RCC 7860 (cell line): ENCODE measurements around the gene DDX10.
"Not testable (repeated sequence)": the region's sequence is repeated elsewhere in the genome, so short reads cannot be mapped to it uniquely, and the experiment has no call there.

Experiments used
- DNase-seq: peaks from one replicate; pipeline ENCODE4 v3.0.0-alpha.2; 2015; ENCODE audit warnings: low spot score
- FAIRE-seq: peaks from 2 replicates; lab custom pipeline; 2012; peaks lifted over from hg19 to GRCh38; lab: Jason Lieb, UNC

DDX10 gene

GRCh38 chr11:108654100-108654499 lies 10.8 kb upstream of the DDX10 start:
- FAIRE-seq, DNase-seq: not testable (repeated sequence)

DNA sequence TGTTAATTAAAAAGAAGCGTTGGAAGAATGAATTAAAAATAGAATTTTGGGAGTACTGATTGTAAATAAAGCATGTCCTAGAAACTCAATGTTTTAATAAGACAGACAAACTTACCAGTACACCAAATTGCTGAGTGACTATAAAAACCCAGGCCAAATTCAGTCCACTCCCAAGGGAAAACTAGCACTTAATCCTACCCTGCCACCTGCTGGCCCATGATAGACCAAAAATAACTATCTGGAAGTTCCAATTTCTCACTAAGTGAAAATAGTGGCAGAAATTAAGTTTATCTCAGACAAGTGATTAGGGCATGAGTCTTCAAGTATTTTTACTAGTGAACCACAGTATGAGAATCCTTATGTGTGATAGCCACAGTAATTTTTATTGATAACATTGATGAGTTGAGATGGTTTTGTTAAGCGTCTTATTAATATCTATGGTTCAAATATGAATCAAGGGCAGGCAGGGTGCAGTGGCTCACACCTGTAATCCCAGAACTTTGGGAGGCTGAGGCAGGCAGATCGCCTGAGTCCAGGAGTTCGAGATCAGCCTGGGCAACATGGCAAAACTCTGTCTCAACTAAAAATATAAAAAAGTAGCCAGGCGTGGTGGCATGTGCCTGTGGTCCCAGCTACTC lies 9.8 kb upstream of the DDX10 start:
- peak; percentile 54 for FAIRE-seq
- peak; percentile 8 for DNase-seq

- DNase-seq (no peak), FAIRE-seq (no peak)
These were observed 2.2 kb upstream of the DDX10 start for GRCh38 chr11:108662700-108663099.

GRCh38 chr11:108663154-108663877 lies 1.6 kb upstream of the DDX10 start:
- FAIRE-seq (no peak), DNase-seq (no peak)

- DNase-seq: no peak
- no peak for FAIRE-seq
These were observed 1.5 kb downstream of the DDX10 start for GRCh38 chr11:108666373-108666772.

DNA sequence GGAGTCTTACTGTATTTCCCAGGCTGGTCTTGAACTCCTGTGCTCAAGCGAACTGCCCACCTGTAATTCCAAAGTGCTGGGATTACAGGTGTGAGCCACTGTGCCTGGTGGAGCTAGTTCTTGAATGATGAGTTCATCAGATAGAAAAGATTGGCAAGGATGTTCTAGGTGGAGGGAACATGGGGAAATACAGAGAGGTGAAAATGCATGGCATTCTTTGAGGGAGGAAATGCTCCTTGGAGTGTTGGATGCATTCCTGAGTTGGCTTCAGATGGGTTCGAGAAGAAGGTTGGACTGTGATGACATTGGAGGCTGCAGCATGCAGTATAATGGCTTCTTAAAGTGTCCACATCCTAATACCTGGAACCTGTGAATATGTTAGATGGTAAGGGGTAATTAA lies 4.4 kb downstream of the DDX10 start:
- FAIRE-seq (no peak), DNase-seq (no peak)

GRCh38 chr11:108669711-108670110 lies 4.8 kb downstream of the DDX10 start:
- no peak for FAIRE-seq

GRCh38 chr11:108670451-108670850 lies 5.6 kb downstream of the DDX10 start:
- FAIRE-seq: no peak

More at GRCh38 chr11:108669711-108670110, 4.8 kb downstream of the DDX10 start:
- no peak for DNase-seq

GRCh38 chr11:108672113-108672512 lies 7.2 kb downstream of the DDX10 start:
- DNase-seq (no peak), FAIRE-seq (no peak)

More at GRCh38 chr11:108670451-108670850, 5.6 kb downstream of the DDX10 start:
- DNase-seq: no peak

DNA sequence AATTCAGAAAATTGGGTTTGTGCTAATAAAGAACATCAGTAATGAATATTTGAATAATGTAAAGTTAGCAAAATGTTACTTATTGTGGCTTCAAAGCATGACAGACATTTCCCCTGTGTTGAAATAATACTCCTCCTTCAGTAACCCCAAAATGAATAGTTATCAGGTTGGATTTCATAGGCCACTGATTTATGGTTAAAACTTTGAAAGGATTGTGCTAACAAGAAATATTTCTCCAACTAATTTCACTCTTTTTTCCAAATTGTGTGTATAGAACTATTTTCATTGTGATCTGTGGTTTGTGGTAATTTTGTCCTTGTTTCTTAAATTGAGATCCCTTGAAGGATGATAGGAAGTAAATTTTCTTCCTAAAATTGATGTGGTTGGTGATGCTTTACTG lies 7.9 kb downstream of the DDX10 start:
- DNase-seq: no peak
- no peak for FAIRE-seq

DNA sequence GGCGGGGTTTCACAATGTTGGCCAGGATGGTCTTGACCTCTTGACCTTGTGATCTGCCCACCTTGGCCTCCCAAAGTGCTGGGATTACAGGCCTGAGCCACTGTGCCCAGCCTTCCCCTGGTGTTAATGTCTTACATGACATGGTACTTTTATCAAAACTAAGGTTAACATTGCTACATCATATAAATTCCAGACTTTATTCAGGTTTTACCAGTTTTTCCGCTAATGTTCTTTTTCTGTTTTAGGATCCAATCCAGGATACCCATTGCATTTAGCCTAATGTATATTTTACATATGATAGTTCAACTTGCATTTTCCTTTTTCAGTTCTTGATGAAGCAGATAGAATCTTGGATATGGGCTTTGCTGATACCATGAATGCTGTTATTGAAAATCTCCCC lies 14.2 kb downstream of the DDX10 start:
- FAIRE-seq: no peak
- no peak for DNase-seq

DNA sequence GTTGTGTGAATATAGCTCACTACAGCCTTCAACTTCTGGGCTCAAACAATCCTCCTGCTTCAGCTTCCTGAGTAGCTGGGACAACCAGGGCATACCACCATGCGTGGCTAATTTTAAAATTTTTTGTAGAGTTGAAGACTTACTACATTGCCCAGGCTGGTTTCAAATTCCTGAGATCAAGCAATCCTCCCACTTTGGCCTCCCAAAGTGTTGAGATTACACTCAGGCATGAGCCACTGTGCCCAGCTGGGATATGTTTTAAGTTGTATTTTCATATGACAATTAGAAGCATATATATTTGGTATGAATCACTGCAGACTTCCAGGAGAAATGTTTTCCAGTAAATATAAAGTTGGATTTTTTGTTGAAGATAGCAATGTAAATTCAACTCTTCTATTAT lies 15.4 kb downstream of the DDX10 start:
- FAIRE-seq: no peak

DNA sequence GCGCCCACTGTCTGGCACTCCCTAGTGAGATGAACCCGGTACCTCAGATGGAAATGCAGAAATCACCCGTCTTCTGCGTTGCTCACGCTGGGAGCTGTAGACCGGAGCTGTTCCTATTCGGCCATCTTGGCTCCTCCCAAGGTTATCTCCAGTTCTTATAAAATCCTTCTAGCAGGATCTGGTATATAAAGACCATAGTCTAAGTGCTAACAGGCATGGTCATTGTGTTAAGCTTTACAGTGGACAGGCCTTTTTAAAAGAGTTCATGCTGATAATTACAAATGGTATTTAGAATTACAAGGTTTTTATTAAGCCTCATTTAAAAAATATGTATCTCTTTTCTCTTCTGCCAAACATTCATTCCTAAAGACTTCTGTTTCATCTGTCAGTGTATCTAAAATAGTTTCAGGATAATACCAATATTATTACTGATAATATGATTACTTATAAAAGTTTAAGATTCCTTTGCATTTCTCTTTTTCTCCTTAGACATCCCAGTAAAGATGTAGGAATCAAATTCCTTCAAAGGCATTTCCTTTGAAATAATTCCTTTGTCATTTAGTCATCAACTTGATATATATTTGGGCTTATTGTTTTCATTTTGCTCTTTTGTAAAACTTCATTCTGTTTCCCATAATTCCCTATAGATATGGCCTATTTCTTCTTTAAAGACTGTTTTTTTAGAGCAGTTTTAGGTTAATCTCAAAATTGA lies 20.7 kb downstream of the DDX10 start:
- DNase-seq (no peak), FAIRE-seq (no peak)

More for the DNA sequence above, 15.4 kb downstream of the DDX10 start:
- no peak for DNase-seq

- DNase-seq: peak; percentile 34
- peak; percentile 59 for FAIRE-seq
These were observed 29.0 kb downstream of the DDX10 start for GRCh38 chr11:108693852-108694251.

- FAIRE-seq (no peak), DNase-seq (no peak)
These were observed 30.0 kb downstream of the DDX10 start for GRCh38 chr11:108694846-108695245.

- no peak for FAIRE-seq
- DNase-seq: peak; percentile 43
These were observed 33.1 kb downstream of the DDX10 start for GRCh38 chr11:108697872-108698473.

- DNase-seq: no peak
- FAIRE-seq: no peak
These were observed 34.2 kb downstream of the DDX10 start for GRCh38 chr11:108698844-108699642.

GRCh38 chr11:108703916-108704315 lies 39.0 kb downstream of the DDX10 start:
- FAIRE-seq (no peak), DNase-seq (no peak)

DNA sequence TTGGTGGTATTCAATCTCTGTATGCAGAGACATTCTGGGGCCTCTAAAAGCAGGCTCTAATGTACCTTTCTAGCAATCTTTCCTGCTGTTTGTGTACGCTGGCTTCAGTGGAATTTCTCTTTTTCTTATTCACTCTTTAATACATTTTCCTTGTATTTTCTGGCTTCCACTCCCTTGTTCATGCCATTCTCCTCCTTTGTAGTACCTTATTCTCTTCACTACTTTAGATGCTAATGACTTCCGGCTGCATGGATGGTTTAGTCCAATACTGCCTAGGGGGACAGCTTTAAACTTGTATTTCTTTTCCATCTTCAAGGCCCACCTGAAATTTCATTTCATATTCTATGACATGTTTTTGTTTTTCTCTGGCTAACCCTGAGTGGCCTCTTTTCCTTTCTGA lies 40.2 kb downstream of the DDX10 start:
- no peak for FAIRE-seq

GRCh38 chr11:108708173-108708572 lies 43.3 kb downstream of the DDX10 start:
- FAIRE-seq: no peak
- DNase-seq: no peak

More for the DNA sequence above, 40.2 kb downstream of the DDX10 start:
- no peak for DNase-seq

DNA sequence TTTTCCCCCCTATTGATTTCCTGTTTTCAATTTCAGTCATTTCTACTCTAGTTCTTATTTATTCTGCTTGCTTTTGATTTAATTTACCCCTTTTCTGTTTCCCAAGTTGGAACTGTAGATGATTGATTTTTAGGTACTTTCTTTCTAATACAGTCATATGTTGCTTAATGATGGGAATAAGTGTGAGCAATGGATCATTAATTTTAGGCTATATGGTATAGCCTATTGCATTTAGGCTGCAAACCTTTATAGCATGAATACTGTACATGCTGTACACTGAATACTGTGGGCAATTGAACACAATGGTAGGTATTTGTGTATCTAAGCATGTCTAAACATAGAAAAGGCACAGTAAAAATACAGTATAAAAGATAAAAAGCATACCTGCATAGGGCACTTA lies 44.9 kb downstream of the DDX10 start:
- FAIRE-seq: no peak
- DNase-seq: no peak
